Measurements from ENCODE around the gene TNFAIP1.
"Not testable (repeated sequence)": the region's sequence is repeated elsewhere in the genome, so short reads cannot be mapped to it uniquely, and the experiment has no call there.

Gene TNFAIP1

GRCh38 chr17:28335201-28335958, at the start of gene TNFAIP1, which contains the start of gene IFT20:
Gene TNFAIP1, plus strand, starts transcription at chr17:28335761. Its CDS starts 3,761 bp downstream, at chr17:28339522.
Gene IFT20, minus strand, starts transcription at chr17:28335472. Its CDS starts 3,487 bp downstream, at chr17:28331985.
- Histone ChIP-seq H3K27me3 (ENCODE audit: control insufficient read depth, insufficient read depth, low read length) (no peaks in the 10 kb centered on the region), H3K4me3 (ENCODE audit: low read length) (peak within 1 kb of the TSS; percentile 96), H3K27ac (ENCODE audit: low read depth, low read length) (peak within 1 kb of the TSS; percentile 92), H3K36me3 (ENCODE audit: control insufficient read depth, insufficient read depth, low read length) (peaks cover 17% of the 10 kb centered on the region), H3K9ac (ENCODE audit: low read length) (peak within 1 kb of the TSS; percentile 78), H3K4me1 (ENCODE audit: control insufficient read depth, insufficient read depth, low read length) (peaks cover 8% of the 10 kb centered on the region)

- Histone ChIP-seq H3K4me1 (ENCODE audit: control insufficient read depth, insufficient read depth, low read length) (no peaks in the 10 kb centered on the region), H3K9ac (ENCODE audit: low read length) (no peak overlapping the region), H3K4me3 (ENCODE audit: low read length) (no peak overlapping the region), H3K27me3 (ENCODE audit: control insufficient read depth, insufficient read depth, low read length) (no peaks in the 10 kb centered on the region), H3K36me3 (ENCODE audit: control insufficient read depth, insufficient read depth, low read length) (no peaks in the 10 kb centered on the region), H3K27ac (ENCODE audit: low read depth, low read length) (no peak overlapping the region)
These were observed 49.6 kb upstream of the TNFAIP1 start for GRCh38 chr17:28285965-28286364.

- Histone ChIP-seq H3K4me1 (ENCODE audit: control insufficient read depth, insufficient read depth, low read length) (no peaks in the 10 kb centered on the region), H3K9ac (ENCODE audit: low read length) (no peak overlapping the region), H3K27ac (ENCODE audit: low read depth, low read length) (no peak overlapping the region), H3K36me3 (ENCODE audit: control insufficient read depth, insufficient read depth, low read length) (no peaks in the 10 kb centered on the region), H3K27me3 (ENCODE audit: control insufficient read depth, insufficient read depth, low read length) (no peaks in the 10 kb centered on the region), H3K4me3 (ENCODE audit: low read length) (no peak overlapping the region)
These were observed 44.9 kb upstream of the TNFAIP1 start for GRCh38 chr17:28290703-28291102.

- H3K36me3 ChIP-seq (ENCODE audit: control insufficient read depth, insufficient read depth, low read length): no peaks in the 10 kb centered on the region
- H3K9ac ChIP-seq (ENCODE audit: low read length): no peak overlapping the region
- H3K4me1 ChIP-seq (ENCODE audit: control insufficient read depth, insufficient read depth, low read length): no peaks in the 10 kb centered on the region
- H3K27ac ChIP-seq (ENCODE audit: low read depth, low read length): no peak overlapping the region
- no peak overlapping the region for H3K4me3 ChIP-seq (ENCODE audit: low read length)
- H3K27me3 ChIP-seq (ENCODE audit: control insufficient read depth, insufficient read depth, low read length): no peaks in the 10 kb centered on the region
These were observed 43.7 kb upstream of the TNFAIP1 start for GRCh38 chr17:28291780-28292330.

GRCh38 chr17:28292878-28293277, 42.7 kb upstream of the TNFAIP1 start:
- H3K27ac ChIP-seq (ENCODE audit: low read depth, low read length); H3K27me3 ChIP-seq (ENCODE audit: control insufficient read depth, insufficient read depth, low read length); H3K4me3 ChIP-seq (ENCODE audit: low read length); H3K36me3 ChIP-seq (ENCODE audit: control insufficient read depth, insufficient read depth, low read length); H3K4me1 ChIP-seq (ENCODE audit: control insufficient read depth, insufficient read depth, low read length); H3K9ac ChIP-seq (ENCODE audit: low read length): not testable (repeated sequence)

GRCh38 chr17:28293994-28294393, 41.6 kb upstream of the TNFAIP1 start:
- Histone ChIP-seq H3K4me3 (ENCODE audit: low read length) (no peak overlapping the region), H3K9ac (ENCODE audit: low read length) (no peak overlapping the region), H3K36me3 (ENCODE audit: control insufficient read depth, insufficient read depth, low read length) (no peaks in the 10 kb centered on the region), H3K27ac (ENCODE audit: low read depth, low read length) (no peak overlapping the region), H3K27me3 (ENCODE audit: control insufficient read depth, insufficient read depth, low read length) (no peaks in the 10 kb centered on the region), H3K4me1 (ENCODE audit: control insufficient read depth, insufficient read depth, low read length) (no peaks in the 10 kb centered on the region)

GRCh38 chr17:28295677-28296578, 39.6 kb upstream of the TNFAIP1 start:
- H3K9ac ChIP-seq (ENCODE audit: low read length): no peak overlapping the region
- H3K4me1 ChIP-seq (ENCODE audit: control insufficient read depth, insufficient read depth, low read length): no peaks in the 10 kb centered on the region
- H3K27ac ChIP-seq (ENCODE audit: low read depth, low read length): no peak overlapping the region
- H3K36me3 ChIP-seq (ENCODE audit: control insufficient read depth, insufficient read depth, low read length): no peaks in the 10 kb centered on the region
- H3K27me3 ChIP-seq (ENCODE audit: control insufficient read depth, insufficient read depth, low read length): no peaks in the 10 kb centered on the region
- no peak overlapping the region for H3K4me3 ChIP-seq (ENCODE audit: low read length)

GRCh38 chr17:28298449-28298848, 37.1 kb upstream of the TNFAIP1 start:
- H3K9ac ChIP-seq (ENCODE audit: low read length): no peak overlapping the region
- no peak overlapping the region for H3K4me3 ChIP-seq (ENCODE audit: low read length)
- H3K4me1 ChIP-seq (ENCODE audit: control insufficient read depth, insufficient read depth, low read length): no peaks in the 10 kb centered on the region
- H3K27ac ChIP-seq (ENCODE audit: low read depth, low read length): no peak overlapping the region
- H3K36me3 ChIP-seq (ENCODE audit: control insufficient read depth, insufficient read depth, low read length): no peaks in the 10 kb centered on the region
- no peaks in the 10 kb centered on the region for H3K27me3 ChIP-seq (ENCODE audit: control insufficient read depth, insufficient read depth, low read length)

- Histone ChIP-seq H3K27ac (ENCODE audit: low read depth, low read length) (no peak overlapping the region), H3K9ac (ENCODE audit: low read length) (no peak overlapping the region), H3K36me3 (ENCODE audit: control insufficient read depth, insufficient read depth, low read length) (no peaks in the 10 kb centered on the region), H3K4me1 (ENCODE audit: control insufficient read depth, insufficient read depth, low read length) (no peaks in the 10 kb centered on the region), H3K4me3 (ENCODE audit: low read length) (no peak overlapping the region), H3K27me3 (ENCODE audit: control insufficient read depth, insufficient read depth, low read length) (no peaks in the 10 kb centered on the region)
These were observed 28.6 kb upstream of the TNFAIP1 start for GRCh38 chr17:28306954-28307401.

GRCh38 chr17:28313841-28314240, 21.7 kb upstream of the TNFAIP1 start:
- H3K4me1 ChIP-seq (ENCODE audit: control insufficient read depth, insufficient read depth, low read length): no peaks in the 10 kb centered on the region
- H3K4me3 ChIP-seq (ENCODE audit: low read length): no peak overlapping the region

GRCh38 chr17:28315846-28316705, 19.5 kb upstream of the TNFAIP1 start:
- H3K9ac ChIP-seq (ENCODE audit: low read length): no peak overlapping the region
- H3K36me3 ChIP-seq (ENCODE audit: control insufficient read depth, insufficient read depth, low read length): no peaks in the 10 kb centered on the region
- no peak overlapping the region for H3K27ac ChIP-seq (ENCODE audit: low read depth, low read length)
- H3K4me3 ChIP-seq (ENCODE audit: low read length): no peak overlapping the region
- peaks cover 4% of the 10 kb centered on the region for H3K4me1 ChIP-seq (ENCODE audit: control insufficient read depth, insufficient read depth, low read length)
- H3K27me3 ChIP-seq (ENCODE audit: control insufficient read depth, insufficient read depth, low read length): no peaks in the 10 kb centered on the region

More at GRCh38 chr17:28313841-28314240, 21.7 kb upstream of the TNFAIP1 start:
- H3K9ac ChIP-seq (ENCODE audit: low read length): no peak overlapping the region
- H3K36me3 ChIP-seq (ENCODE audit: control insufficient read depth, insufficient read depth, low read length): no peaks in the 10 kb centered on the region
- H3K27me3 ChIP-seq (ENCODE audit: control insufficient read depth, insufficient read depth, low read length): no peaks in the 10 kb centered on the region
- no peak overlapping the region for H3K27ac ChIP-seq (ENCODE audit: low read depth, low read length)
